Vagina (tissue), 2 donors: ENCODE measurements around the gene PRKAR2B. TPM values are rescaled to one million over a fixed set of nuclear protein-coding genes. Genes with fewer than 3 reads are reported as not detected.

Experiments used
- DNase-seq, 2 donors: peaks; one replicate each; pipeline ENCODE4 v3.0.0-alpha.2; 2017; ENCODE audit errors: extremely low spot score in 2 of 2
- H3K27ac ChIP-seq: fragments of 200-600 bp; sonication (generic); one replicate; pipeline ENCODE4 v1.5.1; 2019
- H3K27me3 ChIP-seq: fragments of 200-600 bp; sonication (generic); one replicate; pipeline ENCODE4 v1.5.1; 2019
- H3K36me3 ChIP-seq, 2 donors: fragments of 200-600 bp; sonication (generic); one replicate each; pipeline ENCODE4 v1.5.1; 2017 to 2019
- H3K4me1 ChIP-seq: fragments of 200-600 bp; sonication (generic); one replicate; pipeline ENCODE4 v1.5.1; 2019
- H3K4me3 ChIP-seq, 2 donors: fragments of 200-600 bp; sonication (generic); 1 replicate in 1 of 2; 2 replicates in 1 of 2; pipeline ENCODE4 v1.5.1; 2016 to 2019
- H3K9me3 ChIP-seq: fragments of 200-600 bp; sonication (generic); one replicate; pipeline ENCODE4 v1.5.1; 2019
- POLR2A ChIP-seq, 2 donors: fragments of 450-650 bp; IDR thresholded peaks; one replicate each; pipeline ENCODE4 v1.6.1; 2017; ENCODE audit warnings: antibody characterized with exemption in 2 of 2, mild to moderate bottlenecking in 2 of 2, moderate library complexity in 2 of 2
- POLR2AphosphoS5 ChIP-seq, 2 donors: sonication (generic); formaldehyde crosslinking; IDR thresholded peaks; one replicate each; pipeline ENCODE4 v1.9.0; 2017; ENCODE audit warnings: antibody characterized with exemption in 2 of 2, mild to moderate bottlenecking in 2 of 2, low read depth in 1 of 2; ENCODE audit not compliant: insufficient read depth in 1 of 2
- intact Hi-C: fragments of 100-400 bp; cut with DNase I; formaldehyde crosslinking; loops from one replicate; pipeline ENCODE4 v1.15.1; 2023
- total RNA-seq: library from RNA; depleted of rRNA; stranded (reverse); fragments of >200 nt; gene quantifications from one replicate; pipeline ENCODE4 v1.2.3, GENCODE V29; 2016
- TF ChIP-seq, protein P1 (sequence below), 3 experiments: fragments of 450-650 bp in 2 of 3; fragments of 200-600 bp in 1 of 3; sonication (generic) in 1 of 3; IDR thresholded peaks; one replicate each; pipeline ENCODE4 v1.5.1; 2017 to 2019; ENCODE audit warnings: antibody characterized with exemption in 3 of 3, mild to moderate bottlenecking in 2 of 3, moderate library complexity in 2 of 3

Gene PRKAR2B
- total RNA-seq, 1 donor from 2014 or later, result 16.5 TPM

DNA sequence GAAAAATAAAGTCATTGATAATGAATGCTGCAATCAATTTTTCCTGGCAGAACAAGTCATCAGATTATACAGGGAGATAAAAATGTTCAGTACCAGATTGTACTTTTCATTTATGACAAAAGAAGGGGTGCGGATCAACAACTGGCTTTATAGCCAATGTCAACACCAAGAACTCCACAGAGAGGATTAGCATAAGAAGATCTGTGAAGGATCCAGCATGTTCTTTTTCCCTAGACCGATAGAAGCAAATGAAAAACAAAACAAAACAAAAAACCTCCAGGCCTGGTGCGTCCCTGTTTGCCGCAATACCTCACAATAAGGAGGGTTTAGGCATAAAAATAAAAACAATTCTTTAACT, 34.7 kb upstream of the PRKAR2B start:
- DNase-seq, result no peak
- intact Hi-C loops, result no loop called here
- no peak overlapping the region for H3K27ac ChIP-seq
- H3K9me3 ChIP-seq, result no peaks in the 10 kb centered on the region
- no peaks in the 10 kb centered on the region for H3K36me3 ChIP-seq
- TF ChIP-seq POLR2A (IDR thresholded peaks at IDR 0.05) (no peak), POLR2AphosphoS5 (IDR thresholded peaks at IDR 0.05; ENCODE audit: insufficient read depth in 1 of 2, low read depth in 1 of 2) (no peak)
- TF ChIP-seq, protein P1, sequence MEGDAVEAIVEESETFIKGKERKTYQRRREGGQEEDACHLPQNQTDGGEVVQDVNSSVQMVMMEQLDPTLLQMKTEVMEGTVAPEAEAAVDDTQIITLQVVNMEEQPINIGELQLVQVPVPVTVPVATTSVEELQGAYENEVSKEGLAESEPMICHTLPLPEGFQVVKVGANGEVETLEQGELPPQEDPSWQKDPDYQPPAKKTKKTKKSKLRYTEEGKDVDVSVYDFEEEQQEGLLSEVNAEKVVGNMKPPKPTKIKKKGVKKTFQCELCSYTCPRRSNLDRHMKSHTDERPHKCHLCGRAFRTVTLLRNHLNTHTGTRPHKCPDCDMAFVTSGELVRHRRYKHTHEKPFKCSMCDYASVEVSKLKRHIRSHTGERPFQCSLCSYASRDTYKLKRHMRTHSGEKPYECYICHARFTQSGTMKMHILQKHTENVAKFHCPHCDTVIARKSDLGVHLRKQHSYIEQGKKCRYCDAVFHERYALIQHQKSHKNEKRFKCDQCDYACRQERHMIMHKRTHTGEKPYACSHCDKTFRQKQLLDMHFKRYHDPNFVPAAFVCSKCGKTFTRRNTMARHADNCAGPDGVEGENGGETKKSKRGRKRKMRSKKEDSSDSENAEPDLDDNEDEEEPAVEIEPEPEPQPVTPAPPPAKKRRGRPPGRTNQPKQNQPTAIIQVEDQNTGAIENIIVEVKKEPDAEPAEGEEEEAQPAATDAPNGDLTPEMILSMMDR (IDR thresholded peaks at IDR 0.05), result no peak
- H3K27me3 ChIP-seq, result no peaks in the 10 kb centered on the region
- no peak overlapping the region for H3K4me3 ChIP-seq
- H3K4me1 ChIP-seq, result no peaks in the 10 kb centered on the region

DNA sequence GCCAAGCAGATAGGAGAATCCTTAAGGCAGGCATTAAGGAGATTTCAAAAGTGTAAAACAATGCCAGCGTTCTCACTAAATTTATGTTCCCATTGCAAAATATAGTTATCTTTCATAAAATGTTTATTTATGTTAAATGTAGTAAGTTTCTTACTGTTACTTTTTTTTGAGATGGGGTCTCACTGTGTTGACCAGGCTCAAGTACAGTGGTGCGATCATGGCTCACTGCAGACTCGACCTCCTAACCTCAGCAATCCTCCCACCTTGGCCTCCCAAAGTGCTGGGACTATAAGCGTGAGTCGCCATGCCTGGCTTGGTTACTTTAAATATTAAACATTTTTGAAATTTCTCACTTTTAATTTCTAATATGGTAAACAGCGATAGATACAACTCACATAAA, 31.8 kb upstream of the PRKAR2B start:
- H3K4me3 ChIP-seq, result no peak overlapping the region
- intact Hi-C loops, result no loop called here
- H3K4me1 ChIP-seq, result no peaks in the 10 kb centered on the region
- no peaks in the 10 kb centered on the region for H3K9me3 ChIP-seq
- no peak for DNase-seq
- no peaks in the 10 kb centered on the region for H3K36me3 ChIP-seq
- H3K27me3 ChIP-seq, result no peaks in the 10 kb centered on the region
- TF ChIP-seq, protein P1 (IDR thresholded peaks at IDR 0.05), result no peak
- no peak for TF ChIP-seq POLR2A (IDR thresholded peaks at IDR 0.05)
- no peak for TF ChIP-seq POLR2AphosphoS5 (IDR thresholded peaks at IDR 0.05; ENCODE audit: insufficient read depth in 1 of 2, low read depth in 1 of 2)
- no peak overlapping the region for H3K27ac ChIP-seq

DNA sequence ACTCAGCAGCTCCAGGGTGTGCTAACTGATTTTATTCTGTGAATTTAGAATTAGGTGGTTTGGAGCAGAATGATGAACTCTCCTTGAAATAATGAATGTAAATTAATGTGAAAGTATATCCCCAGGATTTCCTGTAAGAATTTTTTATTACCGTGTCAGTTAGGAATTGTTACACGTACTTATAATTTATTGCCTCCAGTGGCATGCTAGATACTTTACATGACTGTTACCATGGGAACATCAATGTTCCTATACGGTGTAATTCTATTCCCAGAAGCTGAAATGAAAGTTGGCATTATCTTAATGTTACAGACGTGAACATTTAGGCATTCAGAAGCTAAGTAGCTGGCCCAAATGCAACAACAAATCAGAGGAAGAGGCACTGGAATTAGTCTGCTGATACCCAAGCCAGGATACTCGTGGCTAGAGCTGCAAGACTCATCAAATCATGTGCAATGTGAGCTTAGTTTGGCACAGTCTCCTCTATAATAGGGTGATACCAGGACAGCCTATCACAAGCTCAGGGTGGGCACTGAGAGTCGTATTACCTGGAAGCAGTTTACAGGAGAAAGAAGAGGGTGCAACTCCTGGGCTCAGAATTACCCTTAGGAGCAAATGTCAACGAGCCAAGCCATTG, 30.0 kb upstream of the PRKAR2B start:
- TF ChIP-seq, protein P1 (IDR thresholded peaks at IDR 0.05), result no peak
- no peak for TF ChIP-seq POLR2A (IDR thresholded peaks at IDR 0.05)
- no peak for TF ChIP-seq POLR2AphosphoS5 (IDR thresholded peaks at IDR 0.05; ENCODE audit: insufficient read depth in 1 of 2, low read depth in 1 of 2)
- Histone ChIP-seq H3K4me1 (no peaks in the 10 kb centered on the region), H3K27me3 (no peaks in the 10 kb centered on the region), H3K4me3 (no peak overlapping the region), H3K9me3 (no peaks in the 10 kb centered on the region), H3K36me3 (no peaks in the 10 kb centered on the region), H3K27ac (no peak overlapping the region)
- intact Hi-C loops, result no loop called here
- no peak for DNase-seq

DNA sequence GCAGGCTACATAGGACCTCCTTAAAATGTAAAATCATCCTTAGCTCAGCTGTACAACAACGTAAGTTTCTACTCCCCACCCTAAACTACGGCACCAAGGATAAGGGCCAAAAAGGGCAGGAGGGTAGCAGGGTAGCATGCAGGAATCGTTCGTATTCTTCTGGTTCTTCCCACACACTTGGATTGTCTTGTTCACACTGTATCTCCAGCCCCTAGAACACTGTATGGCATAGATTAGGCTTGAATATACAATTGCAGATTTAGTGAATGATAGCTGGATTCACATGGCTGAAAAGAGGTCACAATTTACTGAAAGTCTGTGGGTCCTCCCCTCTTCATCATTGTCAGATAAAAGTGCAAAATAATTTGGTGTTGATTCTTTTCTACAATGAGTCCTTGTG, 28.2 kb upstream of the PRKAR2B start:
- H3K27ac ChIP-seq, result no peak overlapping the region
- no peaks in the 10 kb centered on the region for H3K27me3 ChIP-seq
- intact Hi-C loops, result no loop called here
- DNase-seq, result no peak
- H3K36me3 ChIP-seq, result no peaks in the 10 kb centered on the region
- no peaks in the 10 kb centered on the region for H3K4me1 ChIP-seq
- no peaks in the 10 kb centered on the region for H3K9me3 ChIP-seq
- TF ChIP-seq, protein P1 (IDR thresholded peaks at IDR 0.05), result no peak
- no peak for TF ChIP-seq POLR2A (IDR thresholded peaks at IDR 0.05)
- TF ChIP-seq POLR2AphosphoS5 (IDR thresholded peaks at IDR 0.05; ENCODE audit: insufficient read depth in 1 of 2, low read depth in 1 of 2), result no peak
- no peak overlapping the region for H3K4me3 ChIP-seq

DNA sequence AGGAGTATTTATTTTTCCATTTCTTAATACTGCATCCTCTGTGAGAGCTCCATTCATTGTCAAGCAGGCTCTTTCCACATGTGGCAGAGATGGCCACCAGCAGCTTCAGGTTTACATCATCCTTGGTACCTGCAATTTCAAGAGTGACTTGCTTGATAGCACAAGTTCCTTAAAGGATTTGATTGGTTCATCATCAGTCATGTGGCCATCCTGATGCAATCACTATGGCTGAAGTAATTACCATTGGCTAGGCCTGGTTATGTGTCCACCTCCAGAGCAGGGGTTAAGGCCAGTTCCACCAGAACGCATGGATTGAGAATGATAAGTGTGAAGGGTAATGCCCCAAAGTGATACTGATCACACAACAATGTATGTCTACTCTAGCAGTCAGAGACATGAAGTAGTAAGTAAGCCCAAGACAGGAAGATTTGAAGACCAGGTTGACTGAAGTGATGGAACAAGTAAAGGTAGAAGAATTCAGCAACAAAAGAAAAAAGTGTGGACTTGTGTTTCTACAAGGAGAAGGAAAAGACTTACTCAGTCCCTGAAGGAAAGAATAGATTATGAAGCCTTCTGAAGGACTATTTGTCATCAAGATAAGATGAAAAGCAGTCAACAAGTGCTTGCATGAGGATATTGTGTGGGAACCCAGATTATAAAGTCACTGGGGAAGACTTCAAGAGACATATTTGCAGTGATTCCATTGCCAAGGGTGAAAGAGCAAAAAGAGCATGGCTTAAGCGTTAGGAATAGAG, 26.4 kb upstream of the PRKAR2B start:
- Histone ChIP-seq H3K4me1 (no peaks in the 10 kb centered on the region), H3K9me3 (no peaks in the 10 kb centered on the region), H3K27ac (no peak overlapping the region), H3K27me3 (no peaks in the 10 kb centered on the region), H3K4me3 (no peak overlapping the region), H3K36me3 (no peaks in the 10 kb centered on the region)
- intact Hi-C loops, result no loop called here
- TF ChIP-seq POLR2A (IDR thresholded peaks at IDR 0.05) (no peak), POLR2AphosphoS5 (IDR thresholded peaks at IDR 0.05; ENCODE audit: insufficient read depth in 1 of 2, low read depth in 1 of 2) (no peak)
- TF ChIP-seq, protein P1 (IDR thresholded peaks at IDR 0.05), result no peak
- DNase-seq, result no peak
